NCI-H345 treated with DMSO at 0.1 percent for 48 hours (cell line): ENCODE data around the gene STPG1.
A peak's percentile ranks its signal among the peaks of the same experiment; 100 is the strongest.

Experiments
- DNase-seq: peaks from one replicate; lab custom pipeline; 2025; ENCODE audit not compliant: unreplicated experiment; lab: John Stamatoyannopoulos, UW

The STPG1 gene

GRCh38 chr1:24393892-24394291, 19.7 kb downstream of the STPG1 start:
- DNase-seq = no peak

DNA sequence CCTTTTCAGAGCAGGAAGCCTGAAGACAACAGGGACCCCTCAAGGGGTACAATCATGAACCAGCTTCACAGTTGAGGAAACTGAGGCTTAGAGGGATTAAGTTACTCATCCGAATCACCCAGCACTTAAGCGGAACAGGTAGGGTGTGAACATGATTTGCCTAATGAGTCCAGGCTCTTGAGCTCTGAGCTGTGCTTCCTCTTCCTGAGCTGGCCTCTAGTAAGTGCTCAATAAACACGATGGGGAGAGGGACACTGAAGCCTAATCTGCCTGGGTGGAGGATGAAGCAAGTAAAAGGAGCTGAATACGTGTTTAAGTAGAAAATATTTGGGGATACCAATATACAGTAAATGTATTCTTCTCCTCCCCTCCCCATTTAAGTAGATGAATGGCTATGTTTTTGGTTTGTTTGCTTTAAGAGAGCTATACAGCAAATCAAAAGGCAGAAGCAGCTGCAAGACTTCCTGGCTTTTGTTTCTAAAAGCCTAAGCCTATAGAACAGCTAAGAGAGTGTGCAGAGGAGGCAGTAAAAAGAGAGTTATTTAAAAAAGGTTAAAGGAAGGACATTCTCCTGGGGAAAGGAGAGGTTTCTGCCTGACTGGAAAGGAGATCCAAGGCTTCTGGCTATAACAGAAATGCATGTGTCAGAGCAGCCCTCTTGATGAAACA, 20.5 kb downstream of the STPG1 start:
- DNase-seq = no peak

- no peak for DNase-seq
These were observed 21.0 kb downstream of the STPG1 start for GRCh38 chr1:24392604-24392946.

- no peak for DNase-seq
These were observed 21.5 kb downstream of the STPG1 start for GRCh38 chr1:24391882-24392603.

- DNase-seq = peak; percentile 24
These were observed 22.4 kb downstream of the STPG1 start for GRCh38 chr1:24390924-24391782.

DNA sequence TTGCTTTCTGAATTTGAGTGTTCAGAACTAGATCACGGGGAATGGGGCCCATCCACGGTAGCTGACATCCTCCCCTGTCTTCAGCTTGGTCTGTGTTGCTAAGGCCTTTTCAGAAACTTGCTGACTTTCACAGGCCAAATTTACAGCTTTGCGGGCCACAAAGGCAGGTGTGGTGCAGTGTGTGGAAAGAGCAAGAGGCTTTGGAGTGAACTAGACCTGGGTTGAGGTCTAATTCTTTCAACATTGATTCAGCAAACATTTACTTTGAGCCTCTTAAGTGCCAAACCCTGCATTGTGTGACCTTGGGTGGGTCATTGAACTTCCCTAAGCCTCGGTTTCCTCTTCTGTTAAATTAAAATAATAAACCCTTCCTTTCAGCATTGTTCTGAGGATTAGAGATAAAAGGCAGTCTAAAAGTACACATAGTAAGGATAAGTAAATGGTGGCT, 24.3 kb downstream of the STPG1 start:
- DNase-seq = no peak

DNA sequence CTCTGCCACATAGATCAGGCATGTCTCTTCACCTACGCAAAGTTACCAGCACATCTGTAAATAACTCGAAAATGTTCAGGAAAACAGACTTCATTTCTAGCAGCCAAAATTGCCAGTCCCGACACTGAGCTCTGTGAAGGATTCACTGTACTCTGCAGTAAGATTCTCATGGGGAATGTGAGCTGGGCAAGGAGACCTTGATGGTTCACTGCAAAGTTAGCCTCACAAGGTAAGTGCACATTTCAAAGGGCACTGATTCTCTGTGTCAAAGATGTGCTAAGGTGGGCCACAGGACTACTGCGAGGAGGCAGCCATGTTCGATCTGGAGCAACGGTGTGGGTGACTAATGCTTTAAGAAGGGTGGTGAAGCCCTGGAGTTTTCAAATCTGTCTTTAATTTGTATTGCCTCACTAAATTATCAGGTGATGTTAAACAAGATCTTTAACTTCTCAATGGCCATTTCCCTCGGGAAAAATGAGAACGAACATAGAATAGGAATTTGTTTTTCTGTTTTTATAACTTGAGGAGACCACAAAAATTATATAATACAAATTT, 25.2 kb downstream of the STPG1 start:
- no peak for DNase-seq

DNA sequence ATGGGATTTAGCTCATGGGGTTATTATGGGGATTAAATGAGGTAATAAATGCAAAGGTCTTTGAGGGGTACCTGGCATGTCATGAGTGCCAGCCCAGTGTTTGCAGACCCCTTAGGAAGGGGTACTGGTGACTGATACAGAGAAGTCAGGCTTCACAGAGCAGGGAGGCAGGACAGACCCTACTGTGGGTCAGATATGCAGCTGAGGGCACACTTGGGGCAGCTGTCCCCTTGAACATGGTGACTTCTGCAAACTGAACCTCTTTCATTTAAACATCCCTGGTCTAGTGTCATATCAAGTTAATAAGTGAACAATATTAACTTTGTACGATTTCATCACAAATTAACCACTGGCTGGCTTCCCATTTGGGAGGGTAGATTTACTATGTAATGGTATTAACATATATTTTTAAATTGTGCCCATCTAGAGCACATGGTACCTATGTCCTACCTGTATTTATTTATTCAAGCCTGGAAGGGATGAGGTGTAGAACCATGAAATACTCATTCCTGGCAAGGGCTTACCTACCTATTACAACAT, 25.9 kb downstream of the STPG1 start:
- DNase-seq = no peak

- DNase-seq = no peak
These were observed 26.7 kb downstream of the STPG1 start for GRCh38 chr1:24386931-24387330.

DNA sequence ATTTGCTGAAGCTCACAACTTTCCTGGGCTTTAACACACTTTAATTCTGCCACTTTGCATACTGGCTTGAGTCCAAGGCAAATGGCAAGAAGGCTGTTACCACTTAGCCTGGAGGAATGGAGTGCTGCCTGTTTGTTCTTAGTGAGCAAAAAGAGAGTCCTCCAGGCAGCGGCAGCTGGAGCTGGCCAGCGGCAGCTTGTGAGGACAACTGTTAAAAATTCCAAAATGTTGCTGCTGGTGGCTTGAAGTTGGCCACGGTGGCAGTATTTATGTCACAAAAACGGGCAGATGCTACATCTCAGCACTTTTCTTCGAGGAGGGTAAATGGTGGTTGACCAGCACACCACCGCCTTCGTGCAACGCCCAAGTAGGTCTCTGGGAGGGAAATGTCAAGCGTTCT, 27.3 kb downstream of the STPG1 start:
- DNase-seq = no peak

DNA sequence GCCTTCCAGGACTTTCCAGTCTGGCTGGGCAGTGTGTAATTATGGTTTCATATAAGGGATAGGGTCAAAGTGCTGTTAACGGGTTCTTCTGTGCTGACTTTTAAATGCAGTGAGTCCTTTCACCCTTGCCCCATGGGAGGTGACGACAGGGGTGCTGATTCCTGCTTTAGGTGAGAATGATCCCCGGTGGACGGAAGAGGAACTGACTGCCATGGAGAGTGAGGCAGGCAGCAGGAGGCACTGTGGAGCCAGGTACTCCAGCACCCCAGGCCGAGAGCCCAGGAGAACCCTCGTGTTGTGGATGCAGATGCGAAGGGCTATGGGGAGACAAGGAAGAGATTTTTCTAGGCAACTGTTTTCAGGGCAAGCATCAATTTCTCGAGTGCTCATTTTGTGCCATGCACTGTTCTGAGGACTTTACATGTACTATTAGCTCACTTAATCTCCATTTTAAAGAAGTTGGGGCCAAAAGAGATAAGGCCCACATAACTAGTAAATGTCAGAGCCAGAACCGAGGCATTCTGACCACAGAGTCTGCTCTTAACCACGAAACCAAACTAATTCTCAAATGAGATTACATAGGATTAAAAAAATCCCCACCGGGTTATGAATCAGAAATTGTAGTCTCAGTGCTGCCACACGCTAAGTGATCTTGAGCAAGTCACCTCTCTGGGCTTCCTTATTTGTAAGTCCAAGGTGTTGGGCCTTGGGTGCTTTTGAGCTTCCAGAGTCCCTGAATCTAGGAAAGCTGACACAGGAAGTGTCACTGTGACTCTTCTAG, 28.2 kb downstream of the STPG1 start:
- DNase-seq = no peak

- no peak for DNase-seq
These were observed 29.1 kb downstream of the STPG1 start for GRCh38 chr1:24384251-24385090.

DNA sequence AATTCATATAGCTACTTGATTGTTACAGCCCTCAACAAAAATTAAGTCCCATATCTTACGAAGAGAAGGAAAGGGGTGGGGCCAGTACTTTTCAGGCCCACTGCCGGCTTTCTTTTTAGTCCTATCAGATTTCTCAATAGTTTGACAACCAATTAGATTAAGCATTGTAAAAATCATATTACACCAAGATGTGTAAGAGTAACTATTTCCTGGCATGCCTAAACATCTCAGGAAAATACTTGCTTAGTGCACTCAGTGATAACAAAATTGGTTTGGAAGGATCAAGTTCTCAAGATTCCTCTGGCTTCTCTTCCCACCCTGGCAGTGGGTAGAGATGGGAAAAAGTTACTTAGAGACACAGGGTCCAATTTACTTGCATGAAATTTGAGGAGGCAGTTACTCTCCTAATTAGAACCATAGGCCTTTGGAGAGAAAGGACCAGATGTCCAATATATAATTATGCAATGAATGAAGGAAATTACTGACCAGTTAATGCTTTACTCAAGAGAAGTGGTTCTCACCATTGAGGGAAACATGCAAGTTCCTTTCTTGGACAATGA, 30.1 kb downstream of the STPG1 start:
- DNase-seq = no peak

DNA sequence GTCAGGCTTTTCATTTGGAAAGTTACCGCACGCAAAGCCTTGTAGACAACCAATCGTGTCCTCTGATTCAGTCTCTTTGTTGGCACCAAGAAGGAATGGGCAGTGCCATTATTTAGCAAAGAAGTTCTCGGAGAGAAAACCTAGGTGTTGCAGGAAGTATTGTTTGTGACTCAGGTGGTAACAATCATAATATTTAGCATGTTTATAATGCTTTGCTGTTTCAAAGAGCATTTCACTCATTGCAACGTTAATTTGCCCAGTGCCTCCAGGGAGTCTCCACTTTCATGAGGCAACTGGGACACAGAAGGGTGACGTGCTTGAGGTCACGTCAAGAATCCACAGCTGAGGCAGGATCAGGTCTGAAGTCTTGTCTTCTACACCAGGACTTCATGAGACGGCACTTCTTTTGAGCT, 31.4 kb downstream of the STPG1 start:
- DNase-seq = no peak

- no peak for DNase-seq
These were observed 32.3 kb downstream of the STPG1 start for GRCh38 chr1:24381256-24381655.

DNA sequence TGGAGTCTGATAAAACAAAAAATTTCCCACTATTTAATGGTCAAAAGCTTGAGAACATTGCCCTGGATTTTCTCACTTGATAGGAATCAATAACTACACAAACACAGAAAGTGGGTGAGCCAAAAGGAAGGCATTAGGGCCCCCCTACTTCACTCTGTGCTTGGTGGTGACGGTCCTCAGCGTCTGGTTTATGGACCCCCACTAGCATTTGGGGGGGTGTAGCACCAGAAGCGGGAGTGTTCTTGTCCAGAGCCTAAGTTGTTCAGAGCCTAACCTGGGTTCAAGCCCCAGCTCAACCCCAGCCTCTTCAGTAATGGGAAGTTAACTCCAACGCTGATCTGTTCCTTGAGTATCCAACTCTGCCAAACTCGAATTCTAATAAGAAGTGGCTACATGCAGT, 33.1 kb downstream of the STPG1 start:
- DNase-seq = no peak

DNA sequence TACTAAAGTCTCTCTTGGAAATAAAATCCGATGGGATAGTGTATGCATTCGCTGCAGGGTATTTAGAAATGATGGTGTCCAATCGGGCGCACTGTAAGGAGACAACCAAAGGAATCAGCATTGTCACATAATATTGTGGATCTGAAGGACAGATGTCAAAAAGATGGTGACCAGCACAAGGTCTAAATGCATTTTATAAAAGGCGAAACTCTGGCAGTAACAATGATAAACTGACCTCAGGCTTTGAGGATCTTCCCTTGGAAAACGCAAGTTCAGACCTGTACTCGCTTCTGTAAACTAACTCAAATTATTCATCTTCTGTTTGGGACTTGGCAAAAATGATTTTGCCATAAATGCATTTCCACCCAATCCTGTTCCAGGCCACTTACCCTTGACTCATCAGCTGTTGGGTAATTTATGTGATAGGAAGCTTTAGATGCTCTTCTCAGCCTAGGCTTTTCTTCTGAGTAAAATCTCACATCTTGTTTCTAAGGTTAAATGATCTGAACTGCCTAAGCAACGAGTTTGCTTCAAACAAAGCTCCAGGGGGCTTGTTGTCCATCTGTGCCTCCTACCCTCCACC, 33.8 kb downstream of the STPG1 start:
- no peak for DNase-seq

DNA sequence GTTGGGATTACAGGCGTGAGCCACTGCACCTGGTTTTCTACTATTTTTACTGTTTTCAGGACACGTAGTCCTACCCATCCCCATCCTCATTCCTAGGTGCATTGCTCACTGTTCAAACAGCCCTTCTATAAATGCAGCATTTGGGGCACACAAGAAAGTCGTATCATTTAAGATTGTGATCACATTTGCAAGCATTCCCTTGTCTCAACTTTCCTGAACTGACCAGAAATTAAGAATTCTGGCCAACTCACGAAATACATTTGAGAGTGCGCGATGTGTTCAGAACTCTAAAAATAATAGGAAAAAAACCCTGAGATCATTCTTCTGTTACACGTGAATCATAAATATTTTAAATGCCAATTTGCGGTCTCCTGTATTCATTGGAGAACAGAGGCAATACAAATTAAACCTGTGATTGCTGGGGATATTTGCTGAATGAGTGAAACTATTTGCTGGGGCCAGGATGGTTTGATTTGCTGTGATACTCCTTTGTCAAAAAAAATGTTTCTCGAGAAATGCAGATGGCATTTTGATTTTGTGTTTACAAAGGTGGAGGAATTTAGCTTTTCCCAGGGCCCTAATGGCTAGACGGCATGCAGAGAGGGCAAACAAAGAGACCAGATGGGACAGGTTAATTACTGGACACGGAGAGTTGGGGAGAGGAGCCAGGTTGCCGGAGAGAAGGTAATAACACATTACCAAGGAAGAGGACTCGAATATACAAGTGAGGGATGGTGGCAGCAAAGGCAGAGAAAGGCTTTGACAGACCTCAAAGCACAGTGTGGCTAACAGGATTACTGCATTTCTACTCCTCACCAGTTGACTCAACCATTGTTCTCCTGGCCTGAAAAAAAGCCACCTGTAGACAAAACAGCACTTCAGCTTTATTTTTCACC, 38.4 kb downstream of the STPG1 start:
- DNase-seq = no peak
